Stomach (tissue), 4 donors: ENCODE results near the gene SPAG17.

Experiments
- CTCF ChIP-seq, 7 experiments: fragments of 450-650 bp in 4 of 7; fragments of 200-600 bp in 3 of 7; sonication (generic) in 3 of 7; IDR thresholded peaks; one replicate each; pipeline ENCODE4 v1.5.1; 2016 to 2019; ENCODE audit warnings: antibody characterized with exemption in 7 of 7, control low read depth in 2 of 7, mild to moderate bottlenecking in 1 of 7
- EP300 ChIP-seq: sonication (generic); formaldehyde crosslinking; IDR thresholded peaks from one replicate; pipeline ENCODE4 v1.6.1; 2017; ENCODE audit warnings: antibody characterized with exemption

- TF ChIP-seq CTCF (IDR thresholded peaks at IDR 0.05) = no peak
- no peak for TF ChIP-seq EP300
These were observed 111.2 kb downstream of the SPAG17 start for GRCh38 chr1:118073648-118074435.
